ENCODE data around the gene PSMB2.
"Not testable (repeated sequence)": the region's sequence is repeated elsewhere in the genome, so short reads cannot be mapped to it uniquely, and the experiment has no call there.

Gene PSMB2

DNA sequence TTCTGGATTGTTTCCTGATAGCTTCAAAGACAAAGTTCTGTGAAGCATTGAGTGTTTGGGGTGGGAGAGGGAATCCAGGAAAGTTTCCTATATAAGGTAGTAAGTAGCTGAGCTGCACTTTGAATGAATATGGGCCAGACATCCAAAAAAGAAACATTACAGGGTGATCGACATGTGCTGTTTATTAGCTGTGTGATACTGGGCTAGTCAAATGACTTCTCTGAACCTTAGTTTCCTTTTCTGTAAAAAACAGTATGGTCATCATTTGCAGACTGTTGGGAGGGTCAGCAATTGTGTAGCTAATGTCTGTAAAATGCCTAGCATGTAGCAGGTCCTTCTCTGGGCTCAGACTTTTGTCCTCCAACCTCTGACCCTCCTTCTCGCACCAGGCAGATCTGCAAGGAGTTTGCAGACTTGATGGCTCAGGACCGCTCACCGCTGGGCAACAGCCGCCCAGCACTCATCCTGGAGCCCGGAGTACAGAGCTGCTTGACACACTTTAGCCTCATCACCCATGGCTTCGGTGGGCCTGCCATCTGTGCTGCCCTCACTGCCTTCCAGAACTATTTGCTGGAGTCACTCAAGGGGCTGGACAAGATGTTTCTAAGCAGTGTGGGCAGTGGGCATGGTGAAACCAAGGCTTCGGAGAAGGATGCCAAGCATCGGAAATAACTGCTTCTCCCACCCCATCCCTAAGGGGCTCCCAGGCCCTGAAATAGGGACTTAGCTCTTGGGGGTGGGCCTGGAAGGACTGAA, 47.1 kb downstream of the PSMB2 start:
- in situ Hi-C loops (cut with MboI; ENCODE audit: low sequenced_read_pairs), result no loop called here

DNA sequence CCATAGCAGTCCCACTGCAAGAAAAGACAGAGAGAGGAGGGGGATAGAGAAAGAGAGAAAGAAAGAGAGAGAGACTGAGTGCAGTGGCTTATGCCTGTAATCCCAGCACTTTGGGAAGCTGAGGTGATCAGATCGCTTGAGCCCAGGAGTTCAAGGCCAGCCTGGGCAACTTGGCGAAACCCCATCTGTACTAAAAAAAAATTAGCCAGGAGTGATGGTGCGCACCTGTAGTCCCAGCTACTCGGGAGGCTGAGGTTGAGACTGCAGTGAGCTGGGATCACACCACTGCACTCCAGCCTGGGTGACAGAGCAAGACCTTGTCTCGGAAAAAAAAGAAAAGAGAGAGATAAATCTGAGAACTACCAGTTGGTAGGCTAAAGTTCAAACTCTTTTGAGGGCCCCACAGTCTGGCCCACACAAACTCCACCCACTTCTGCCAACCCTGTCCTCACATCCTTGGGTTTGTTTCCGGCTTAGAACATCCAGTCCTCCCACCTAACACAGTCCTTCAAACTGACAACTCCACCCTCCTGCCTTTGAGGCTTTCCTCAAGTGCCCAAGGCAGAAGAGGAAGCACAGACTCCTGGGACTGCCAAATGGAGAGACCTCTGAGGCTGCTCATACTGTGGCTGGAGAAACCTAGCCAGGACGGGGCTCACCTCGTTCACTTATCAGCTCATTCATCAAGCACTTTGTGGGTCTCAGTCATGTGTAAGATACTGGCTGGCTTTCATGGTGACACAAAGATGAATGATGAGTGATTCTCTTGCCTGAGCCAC, 48.1 kb downstream of the PSMB2 start:
- in situ Hi-C loops (cut with MboI; ENCODE audit: low sequenced_read_pairs), result no loop called here

DNA sequence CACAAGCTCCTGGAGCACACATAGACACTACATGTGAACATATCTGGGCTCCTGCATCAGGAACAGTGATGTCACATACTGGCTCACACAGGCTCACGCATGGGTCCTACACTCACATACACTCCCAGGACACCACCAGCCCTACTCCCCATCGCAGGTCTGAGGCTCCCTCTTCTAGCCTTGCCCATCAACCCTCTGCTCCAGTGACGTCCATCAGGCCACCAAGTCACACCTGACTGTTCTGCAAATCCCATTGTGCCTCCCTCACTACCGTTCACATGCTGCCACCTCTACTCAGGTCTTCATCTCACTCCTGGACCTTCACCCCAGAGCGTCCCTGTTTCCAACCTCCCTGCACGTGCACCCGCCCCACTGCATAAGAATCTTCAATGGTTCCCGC, 50.1 kb downstream of the PSMB2 start:
- in situ Hi-C loops (cut with MboI; ENCODE audit: low sequenced_read_pairs), result no loop called here

DNA sequence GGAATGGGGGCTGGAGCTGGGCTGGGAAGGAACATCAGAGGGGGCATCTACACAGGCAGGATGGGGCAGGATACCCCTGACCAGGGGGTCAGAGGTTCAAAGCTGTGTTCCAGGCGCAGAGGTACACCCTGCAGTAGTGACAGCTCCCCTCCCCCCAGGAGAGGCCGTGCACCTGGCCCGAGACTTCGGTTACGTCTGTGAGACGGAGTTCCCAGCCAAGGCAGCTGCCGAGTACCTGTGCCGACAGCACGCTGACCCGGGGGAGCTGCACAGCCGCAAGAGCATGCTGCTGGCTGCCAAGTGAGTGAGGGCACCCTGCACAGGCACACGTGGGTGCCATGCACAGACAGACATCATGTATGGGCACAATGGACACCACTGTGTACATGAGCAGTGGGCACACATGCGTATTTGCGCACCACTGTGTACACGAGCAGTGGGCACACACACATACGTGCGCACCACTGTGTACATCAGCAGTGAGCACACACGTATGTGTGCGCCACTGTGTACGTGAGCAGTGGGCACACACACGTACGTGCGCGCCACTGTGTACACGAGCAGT, 50.8 kb downstream of the PSMB2 start:
- in situ Hi-C loops (cut with MboI; ENCODE audit: low sequenced_read_pairs), result no loop called here

DNA sequence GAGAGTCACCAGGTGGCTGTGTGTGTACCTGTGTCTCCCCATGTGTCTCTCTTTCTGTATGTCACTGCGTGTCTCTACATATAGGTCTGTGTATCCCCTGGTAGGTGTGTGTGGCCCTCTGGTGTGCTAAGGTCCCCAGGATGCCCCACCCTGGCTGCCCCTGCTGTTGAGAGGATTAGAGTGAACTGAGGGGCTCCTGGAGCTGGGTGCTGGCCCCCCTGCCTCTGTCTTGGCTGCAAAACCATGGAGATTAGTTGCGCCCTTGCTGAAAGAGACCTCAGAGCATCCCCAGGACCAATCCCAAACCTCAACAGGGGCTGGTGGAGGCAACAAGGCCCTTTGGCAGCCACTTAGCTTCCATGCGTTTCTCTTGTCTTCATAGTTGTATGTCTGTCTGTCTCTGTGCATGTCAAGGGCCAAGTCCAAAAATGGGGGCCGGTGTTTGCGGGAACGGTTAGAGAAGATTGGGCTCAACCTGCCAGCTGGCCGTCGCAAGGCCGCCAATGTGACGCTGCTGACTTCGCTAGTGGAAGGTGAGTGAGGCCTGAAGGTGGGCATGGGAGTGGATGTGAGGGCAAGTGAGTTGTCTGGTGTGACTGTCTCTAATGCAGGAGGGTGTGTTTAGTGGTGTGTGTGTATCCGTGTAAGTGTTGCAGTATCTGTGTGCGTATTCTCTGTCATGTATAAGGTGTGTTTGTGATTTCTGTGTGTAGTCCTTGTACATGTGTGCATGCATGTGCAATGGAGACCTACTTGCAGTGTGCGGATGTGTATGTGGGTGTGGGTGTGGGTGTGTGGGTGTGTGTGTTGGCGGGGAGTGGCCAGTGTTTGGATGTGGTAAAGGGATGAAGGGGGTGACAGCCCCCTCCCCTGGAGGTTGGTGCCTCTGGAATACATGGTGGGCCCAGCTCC, 51.6 kb downstream of the PSMB2 start:
- in situ Hi-C loops (cut with MboI; ENCODE audit: low sequenced_read_pairs), result no loop called here

DNA sequence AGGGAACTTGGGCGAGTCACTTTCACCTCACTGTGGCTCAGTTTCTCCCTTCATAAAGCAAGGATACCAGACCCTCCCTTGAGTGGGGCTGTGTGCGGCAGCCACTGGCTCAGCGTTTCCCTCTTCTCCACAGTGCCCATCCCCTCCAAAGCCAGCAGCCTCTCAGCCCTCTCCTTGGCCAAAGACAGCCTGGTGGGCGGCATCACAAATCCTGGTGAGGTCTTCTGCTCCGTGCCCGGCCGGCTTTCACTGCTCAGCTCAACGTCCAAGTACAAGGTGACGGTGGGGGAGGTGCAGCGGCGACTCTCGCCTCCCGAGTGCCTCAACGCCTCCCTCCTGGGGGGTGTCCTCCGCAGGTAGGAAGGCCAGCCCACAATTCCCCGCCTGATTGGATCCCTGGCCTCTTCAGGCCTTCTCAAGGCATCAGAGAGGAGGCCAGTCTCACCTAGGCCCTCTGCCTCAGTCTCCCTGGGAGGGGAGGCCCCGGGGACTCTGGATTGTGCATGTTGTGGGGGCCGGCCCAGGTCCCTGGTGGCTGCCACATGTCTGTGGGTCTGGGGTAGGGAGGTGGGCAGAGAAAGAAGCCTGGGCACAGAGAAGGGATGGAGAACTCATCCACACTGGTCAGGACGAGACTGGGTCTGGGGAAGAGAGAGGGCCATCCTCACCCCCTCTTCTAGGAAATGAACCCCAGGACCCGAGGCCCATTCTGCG, 53.0 kb downstream of the PSMB2 start:
- in situ Hi-C loops (cut with MboI; ENCODE audit: low sequenced_read_pairs), result no loop called here

DNA sequence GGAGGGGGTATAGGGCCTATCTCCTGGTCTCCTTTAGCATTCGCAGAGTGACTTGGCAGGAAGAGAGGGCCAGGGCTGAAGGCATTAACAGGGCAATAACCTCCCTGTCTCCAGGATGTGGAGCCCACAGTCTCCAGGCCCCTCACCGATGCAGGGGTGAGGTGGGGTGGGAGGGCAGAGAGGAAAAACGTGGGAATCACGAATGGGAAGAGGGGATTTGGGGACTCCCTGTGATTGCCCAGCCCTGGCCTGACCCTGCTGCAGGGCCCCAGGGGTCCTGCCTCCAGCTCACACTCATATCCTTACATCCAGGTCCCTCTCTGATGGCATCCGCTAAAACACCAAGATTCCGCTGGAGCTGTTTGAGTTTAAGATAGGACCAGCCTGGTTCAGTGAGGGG, 53.6 kb downstream of the PSMB2 start:
- in situ Hi-C loops (cut with MboI; ENCODE audit: low sequenced_read_pairs), result no loop called here

DNA sequence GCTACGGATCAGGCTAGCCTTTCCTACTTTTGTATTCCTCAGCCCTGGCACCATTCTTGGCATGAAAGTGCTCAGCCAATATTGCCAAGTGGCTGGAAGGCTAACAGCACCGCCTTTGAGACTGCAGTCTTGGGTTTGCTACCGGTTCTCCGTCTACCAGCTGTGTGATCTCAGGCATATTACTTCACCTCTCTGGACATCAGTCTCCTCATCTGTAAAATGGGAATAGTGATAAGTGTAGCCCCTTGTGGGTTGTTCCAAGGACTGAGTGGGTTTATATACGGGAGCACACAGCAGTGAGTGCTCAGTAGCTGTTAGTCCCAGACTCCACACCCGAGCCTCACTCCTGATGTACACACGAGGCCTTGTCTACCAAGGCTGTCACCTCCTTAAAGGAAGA, 54.5 kb downstream of the PSMB2 start:
- in situ Hi-C loops (cut with MboI; ENCODE audit: low sequenced_read_pairs), result no loop called here

DNA sequence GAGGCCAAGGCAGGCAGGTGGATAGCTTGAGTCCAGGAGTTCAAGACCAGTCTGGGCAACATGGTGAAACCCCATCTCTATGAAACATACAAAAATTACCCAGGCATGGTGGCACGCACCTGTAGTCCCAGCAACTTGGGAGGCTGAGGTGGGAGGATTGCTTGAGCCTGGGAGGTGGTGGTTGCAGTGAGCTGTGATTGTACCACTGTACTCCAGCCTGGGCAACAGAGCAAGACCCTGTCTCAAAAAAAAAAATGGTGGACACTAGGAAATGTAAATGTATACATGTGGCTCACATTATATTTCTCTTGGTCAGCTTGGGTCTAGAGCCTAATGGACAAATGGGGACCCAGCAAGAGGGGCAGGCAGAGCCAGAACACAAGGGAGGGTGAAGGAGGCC, 55.5 kb downstream of the PSMB2 start:
- in situ Hi-C loops (cut with MboI; ENCODE audit: low sequenced_read_pairs), result not testable (repeated sequence)

DNA sequence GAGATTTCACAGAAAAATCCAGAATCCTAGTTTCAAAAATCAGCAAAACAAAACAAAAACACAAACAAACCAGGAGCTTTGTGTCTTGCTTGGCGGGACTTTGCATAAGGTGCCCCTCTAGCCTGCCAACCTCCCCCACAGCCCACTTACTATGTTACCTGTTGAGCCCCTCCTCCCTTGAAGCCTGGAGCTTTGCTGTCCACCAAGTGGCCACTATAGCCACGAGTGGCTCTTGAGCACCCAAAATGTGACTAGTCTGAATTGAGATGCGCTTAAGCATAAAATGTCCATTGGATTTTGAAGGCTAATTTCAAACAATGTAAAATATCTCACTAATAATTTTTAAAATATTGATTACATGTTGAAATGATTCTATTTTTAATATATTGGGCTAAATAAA, 56.0 kb downstream of the PSMB2 start:
- in situ Hi-C loops (cut with MboI; ENCODE audit: low sequenced_read_pairs), result no loop called here

DNA sequence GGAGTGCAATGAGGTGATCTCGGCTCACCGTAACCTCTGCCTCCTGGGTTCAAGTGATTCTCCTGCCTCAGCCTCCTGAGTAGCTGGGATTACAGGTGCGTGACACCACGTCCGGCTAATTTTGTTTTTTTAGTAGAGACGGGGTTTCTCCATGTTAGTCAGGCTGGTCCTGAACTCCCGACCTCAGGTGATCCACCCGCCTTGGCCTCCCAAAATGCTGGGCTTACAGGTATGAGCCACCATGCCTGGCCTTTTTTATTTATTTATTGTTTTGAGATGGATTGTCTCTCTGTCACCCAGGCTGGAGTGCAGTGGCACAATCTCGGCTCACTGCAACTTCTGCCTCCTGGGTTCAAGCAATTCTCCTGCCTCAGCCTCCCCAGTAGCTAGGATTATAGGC, 59.7 kb downstream of the PSMB2 start:
- in situ Hi-C loops (cut with MboI; ENCODE audit: low sequenced_read_pairs), result not testable (repeated sequence)

DNA sequence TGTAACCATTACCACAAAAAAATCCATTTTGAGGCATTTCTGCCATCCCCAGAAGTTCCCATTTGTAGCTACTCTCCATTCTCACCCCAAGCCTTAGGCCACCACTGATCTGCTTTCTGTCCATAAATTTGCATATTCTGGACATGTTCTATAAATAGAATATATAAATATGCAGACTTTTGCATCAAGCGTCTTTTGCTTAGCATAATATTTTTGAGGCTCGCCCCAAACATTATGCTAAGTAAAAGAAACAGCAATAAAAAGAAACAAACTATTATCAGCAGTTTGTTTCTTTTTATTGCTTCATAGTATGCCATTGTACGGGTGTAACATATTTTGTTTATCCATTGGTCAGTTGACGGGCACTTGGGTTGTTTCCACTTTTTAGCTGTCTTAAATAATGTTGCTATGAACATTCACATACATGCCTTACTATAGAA, 60.4 kb downstream of the PSMB2 start:
- in situ Hi-C loops (cut with MboI; ENCODE audit: low sequenced_read_pairs), result no loop called here

DNA sequence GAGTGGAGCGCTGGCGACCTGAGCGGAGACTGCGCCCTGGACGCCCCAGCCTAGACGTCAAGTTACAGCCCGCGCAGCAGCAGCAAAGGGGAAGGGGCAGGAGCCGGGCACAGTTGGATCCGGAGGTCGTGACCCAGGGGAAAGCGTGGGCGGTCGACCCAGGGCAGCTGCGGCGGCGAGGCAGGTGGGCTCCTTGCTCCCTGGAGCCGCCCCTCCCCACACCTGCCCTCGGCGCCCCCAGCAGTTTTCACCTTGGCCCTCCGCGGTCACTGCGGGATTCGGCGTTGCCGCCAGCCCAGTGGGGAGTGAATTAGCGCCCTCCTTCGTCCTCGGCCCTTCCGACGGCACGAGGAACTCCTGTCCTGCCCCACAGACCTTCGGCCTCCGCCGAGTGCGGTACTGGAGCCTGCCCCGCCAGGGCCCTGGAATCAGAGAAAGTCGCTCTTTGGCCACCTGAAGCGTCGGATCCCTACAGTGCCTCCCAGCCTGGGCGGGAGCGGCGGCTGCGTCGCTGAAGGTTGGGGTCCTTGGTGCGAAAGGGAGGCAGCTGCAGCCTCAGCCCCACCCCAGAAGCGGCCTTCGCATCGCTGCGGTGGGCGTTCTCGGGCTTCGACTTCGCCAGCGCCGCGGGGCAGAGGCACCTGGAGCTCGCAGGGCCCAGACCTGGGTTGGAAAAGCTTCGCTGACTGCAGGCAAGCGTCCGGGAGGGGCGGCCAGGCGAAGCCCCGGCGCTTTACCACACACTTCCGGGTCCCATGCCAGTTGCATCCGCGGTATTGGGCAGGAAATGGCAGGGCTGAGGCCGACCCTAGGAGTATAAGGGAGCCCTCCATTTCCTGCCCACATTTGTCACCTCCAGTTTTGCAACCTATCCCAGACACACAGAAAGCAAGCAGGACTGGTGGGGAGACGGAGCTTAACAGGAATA, 64.0 kb downstream of the PSMB2 start:
- in situ Hi-C loops (cut with MboI; ENCODE audit: low sequenced_read_pairs), result no loop called here

DNA sequence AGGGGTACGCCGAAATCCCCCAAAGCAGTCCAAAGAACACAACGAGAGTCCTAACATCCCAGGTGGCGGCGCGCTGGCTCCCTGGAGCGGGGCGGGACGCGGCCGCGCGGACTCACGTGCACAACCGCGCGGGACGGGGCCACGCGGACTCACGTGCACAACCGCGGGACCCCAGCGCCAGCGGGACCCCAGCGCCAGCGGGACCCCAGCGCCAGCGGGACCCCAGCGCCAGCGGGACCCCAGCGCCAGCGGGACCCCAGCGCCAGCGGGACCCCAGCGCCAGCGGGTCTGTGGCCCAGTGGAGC, 64.6 kb downstream of the PSMB2 start:
- in situ Hi-C loops (cut with MboI; ENCODE audit: low sequenced_read_pairs), result not testable (repeated sequence)

DNA sequence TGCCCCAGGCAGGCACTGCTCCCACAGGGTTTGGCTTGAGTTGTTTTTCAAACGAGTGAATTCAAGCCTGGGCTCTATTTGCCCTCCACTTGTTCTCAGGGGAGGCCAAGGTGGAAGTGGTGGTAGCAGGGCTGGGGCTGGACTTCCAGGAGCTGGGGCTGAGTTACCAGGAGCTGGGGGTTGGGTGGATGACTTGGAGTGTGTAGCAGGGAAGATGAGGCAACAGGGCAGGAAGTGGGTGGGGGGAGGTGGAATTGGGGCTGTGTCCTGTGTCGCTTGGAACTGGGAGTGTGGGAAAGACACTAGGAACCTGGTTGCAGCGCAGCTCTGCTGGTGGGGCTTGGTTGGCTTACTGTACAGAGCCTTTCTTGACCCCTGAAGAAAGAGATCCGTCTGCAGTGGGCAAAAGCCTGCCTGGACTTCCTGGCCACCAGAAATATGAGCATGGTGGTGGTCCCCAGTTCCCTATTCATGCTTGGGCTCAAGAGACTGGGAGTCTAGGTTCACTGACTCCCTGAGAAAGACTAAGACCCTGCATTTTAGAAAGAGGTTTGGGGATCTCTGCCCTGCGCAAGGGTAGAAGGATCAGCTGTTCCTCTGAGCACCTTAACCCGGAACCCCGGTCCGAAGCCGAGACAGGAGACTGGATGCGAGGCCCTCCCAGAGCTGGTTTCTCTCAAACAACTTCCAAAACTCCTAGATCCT, 65.1 kb downstream of the PSMB2 start:
- in situ Hi-C loops (cut with MboI; ENCODE audit: low sequenced_read_pairs), result no loop called here

DNA sequence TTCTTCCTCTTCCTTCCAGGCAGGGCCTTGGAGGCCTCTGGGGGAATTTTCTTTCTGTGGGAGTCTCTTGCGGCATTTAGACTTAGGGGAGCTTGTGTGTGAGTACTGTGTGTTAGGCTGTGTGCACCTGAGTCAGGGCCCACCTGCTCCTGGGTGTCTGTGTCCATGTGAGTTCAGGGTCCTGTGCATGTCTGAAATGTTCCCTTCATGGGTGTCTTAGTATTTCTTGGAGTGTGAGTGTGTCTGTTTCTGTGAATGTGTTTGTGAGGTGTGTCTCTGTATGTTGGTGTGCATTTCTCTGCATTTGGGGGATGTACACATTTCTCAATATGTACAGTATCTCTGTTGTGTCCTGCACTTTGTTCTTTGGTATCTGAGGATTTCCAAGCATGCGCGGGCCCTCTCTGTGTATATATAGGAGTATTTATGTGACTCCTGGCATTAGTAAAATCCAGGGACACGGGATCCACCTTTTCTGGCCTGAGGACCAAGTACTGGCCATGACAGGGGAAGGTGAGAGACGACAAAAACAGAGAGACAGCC, 65.8 kb downstream of the PSMB2 start:
- in situ Hi-C loops (cut with MboI; ENCODE audit: low sequenced_read_pairs), result no loop called here

DNA sequence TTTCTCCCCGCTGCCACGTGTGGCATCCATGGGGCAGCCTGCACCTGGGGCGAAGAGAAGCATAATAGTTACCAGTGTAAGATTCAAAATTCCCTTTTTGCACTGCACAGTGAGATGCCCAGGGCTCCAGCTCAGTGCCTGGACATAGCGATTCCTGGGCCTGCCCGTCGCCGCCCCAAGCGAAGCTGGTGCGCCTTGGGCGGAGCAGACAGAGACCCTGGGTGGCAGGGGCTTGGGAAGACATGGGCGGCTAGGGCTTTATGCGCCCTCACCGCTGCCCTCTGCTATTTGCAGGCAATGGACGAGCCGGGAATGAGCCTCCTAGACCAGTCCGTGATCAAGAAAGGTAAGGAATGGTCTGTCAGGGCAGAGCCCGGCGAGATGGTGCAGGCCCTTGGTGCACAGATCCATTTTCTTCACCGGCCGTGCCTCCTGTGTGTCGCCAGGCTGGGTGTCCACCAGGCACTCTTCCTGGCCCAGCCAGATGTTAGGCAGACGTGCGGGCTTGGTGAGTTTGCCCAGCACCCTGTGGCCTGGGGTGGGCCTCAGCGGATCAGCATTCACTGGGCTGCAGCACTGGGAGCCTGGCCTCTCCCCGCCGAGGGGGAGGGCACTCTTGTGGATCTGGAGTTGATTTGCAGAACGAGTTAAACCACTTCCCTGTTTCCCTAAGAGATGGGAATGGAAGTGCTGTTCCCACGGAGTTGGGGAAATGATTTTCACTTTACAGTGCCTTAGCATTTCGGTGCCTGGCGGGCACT, 66.5 kb downstream of the PSMB2 start:
- in situ Hi-C loops (cut with MboI; ENCODE audit: low sequenced_read_pairs), result no loop called here

DNA sequence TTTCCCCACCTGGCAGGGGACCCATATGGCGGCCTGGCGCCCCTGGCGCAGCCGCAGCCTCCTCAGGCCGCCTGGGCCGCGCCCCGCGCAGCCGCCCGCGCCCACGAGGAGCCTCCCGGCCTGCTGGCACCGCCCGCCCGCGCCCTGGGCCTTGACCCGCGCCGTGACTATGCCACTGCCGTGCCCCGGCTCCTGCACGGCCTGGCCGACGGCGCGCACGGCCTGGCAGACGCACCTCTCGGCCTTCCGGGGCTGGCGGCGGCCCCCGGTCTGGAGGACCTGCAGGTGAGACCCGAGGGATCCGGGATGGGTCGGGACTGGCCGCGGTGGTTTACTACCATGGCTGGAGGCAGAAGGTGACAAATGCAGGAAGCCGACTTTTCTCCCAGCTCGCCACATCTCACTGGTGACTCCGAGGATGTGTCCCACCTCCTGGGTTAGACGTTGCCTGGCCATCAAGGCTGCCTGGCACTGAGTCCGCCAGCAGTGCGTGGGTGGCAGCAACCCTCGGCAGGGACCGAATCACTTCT, 67.1 kb downstream of the PSMB2 start:
- in situ Hi-C loops (cut with MboI; ENCODE audit: low sequenced_read_pairs), result no loop called here

All from HL-60/S4 (cell line).